T47D (cell line): ENCODE results near the gene ORAI1.
"Not testable (repeated sequence)": the region's sequence is repeated elsewhere in the genome, so short reads cannot be mapped to it uniquely, and the experiment has no call there.

Experiments used
- DNase-seq, 2 experiments: peaks; one replicate each; pipeline versions ENCODE4 v3.0.0 to v3.0.0-alpha.2; 2011 to 2012; ENCODE audit warnings: low read depth in 1 of 2, low spot score in 1 of 2
- JUND ChIP-seq: IDR thresholded peaks from 2 replicates; pipeline ENCODE4 v1.6.1; 2012; ENCODE audit warnings: low read depth
- in situ Hi-C: cut with HindIII; loops from 2 replicates; pipeline ENCODE4 v1.10.0; 2016; ENCODE audit warnings: low sequenced_read_pairs, low pct_unique_long_range_greater_than_20kb

The ORAI1 gene

GRCh38 chr12:121626087-121626852 lies at the start of gene ORAI1:
TSS of gene ORAI1 (plus strand) at chr12:121626530.
- DNase-seq = peak; percentile 93 to 97
- in situ Hi-C loops = no loop called here
- TF ChIP-seq JUND = no peak

- in situ Hi-C loops = no loop called here
- TF ChIP-seq JUND = no peak
- no peak for DNase-seq
Measured at GRCh38 chr12:121576851-121577391, 49.4 kb upstream of the ORAI1 start.

GRCh38 chr12:121577443-121578180 lies 48.7 kb upstream of the ORAI1 start:
- no peak for DNase-seq
- in situ Hi-C loops = no loop called here
- TF ChIP-seq JUND = no peak

GRCh38 chr12:121578230-121579189 lies 47.8 kb upstream of the ORAI1 start:
- TF ChIP-seq JUND = no peak
- DNase-seq = no peak
- in situ Hi-C loops = no loop called here

DNA sequence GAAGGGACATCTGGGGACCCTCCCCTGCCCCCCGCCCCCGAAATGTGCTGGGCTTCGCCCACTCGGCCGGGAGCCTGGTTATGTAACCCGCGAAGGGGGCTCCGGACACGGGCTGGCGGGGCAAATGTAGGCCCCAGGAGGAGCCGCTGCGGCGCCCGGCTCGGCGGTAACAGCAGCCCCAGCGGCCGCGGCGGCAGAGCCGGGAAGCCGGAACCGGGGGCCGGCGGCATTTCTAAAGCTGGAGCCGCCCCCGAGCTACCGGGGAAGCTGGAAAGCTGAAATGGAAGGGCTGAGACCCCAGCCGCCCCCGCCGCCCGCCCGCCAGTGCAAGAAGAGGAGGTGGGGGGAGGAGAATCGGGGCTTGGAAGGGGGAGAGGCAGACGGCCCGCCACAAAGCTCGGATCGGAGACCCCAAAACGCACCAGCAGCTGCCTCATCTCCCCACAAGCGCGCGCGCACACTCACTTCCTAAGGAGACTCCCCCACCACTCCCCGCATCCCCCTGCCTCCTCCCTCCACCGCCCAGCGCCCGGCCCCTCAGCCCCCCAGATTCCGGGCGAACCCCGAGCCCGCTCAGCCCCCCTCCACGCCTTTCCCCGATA lies 47.0 kb upstream of the ORAI1 start:
- in situ Hi-C loops = no loop called here
- TF ChIP-seq JUND = no peak
- DNase-seq = peak in 1 of 2 experiments; percentile 46

DNA sequence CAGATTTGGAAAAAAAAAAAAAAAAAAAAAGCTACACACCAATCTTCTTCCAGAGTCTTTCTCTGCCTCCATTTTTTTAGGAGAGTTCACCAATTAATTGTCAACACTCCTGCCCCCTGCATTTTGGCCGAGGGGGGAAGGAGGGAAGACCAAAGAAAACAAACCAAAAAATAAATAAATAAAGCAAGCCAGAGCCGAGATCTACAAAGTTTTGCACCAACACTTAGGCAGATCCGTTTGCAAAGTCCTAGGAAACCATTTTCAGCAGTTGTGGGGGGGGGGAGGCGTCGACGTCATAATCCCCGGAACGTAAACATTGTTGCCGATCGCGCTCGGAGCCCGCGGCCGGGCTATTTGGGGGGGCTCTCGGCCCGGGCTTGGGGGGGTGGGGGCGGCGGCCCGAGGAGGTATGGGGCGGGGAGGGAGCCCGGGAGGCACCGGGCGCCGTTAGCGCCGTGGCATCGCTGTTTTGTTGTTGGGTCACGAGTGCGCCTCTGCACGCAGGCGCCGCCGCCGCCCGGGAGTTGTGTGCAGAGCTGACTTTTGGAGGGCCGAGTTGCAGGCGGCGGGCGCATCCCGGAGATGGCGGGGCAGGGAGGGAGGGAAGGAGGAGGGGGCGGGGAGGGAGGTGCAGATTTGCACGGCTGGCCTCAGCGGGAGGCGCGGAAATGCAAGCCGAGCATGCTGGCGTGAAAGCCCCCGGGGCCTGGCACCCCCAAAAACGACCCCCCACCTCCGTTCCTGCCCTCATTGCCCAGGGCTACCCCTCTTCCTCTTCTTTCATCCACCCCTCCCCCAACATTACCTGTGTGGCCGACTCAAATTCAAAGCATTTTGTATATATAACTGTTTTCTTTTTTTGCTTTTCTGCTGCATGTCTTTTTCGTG lies 46.1 kb upstream of the ORAI1 start:
- DNase-seq = peak; percentile 62 to 72
- in situ Hi-C loops = no loop called here
- no peak for TF ChIP-seq JUND

DNA sequence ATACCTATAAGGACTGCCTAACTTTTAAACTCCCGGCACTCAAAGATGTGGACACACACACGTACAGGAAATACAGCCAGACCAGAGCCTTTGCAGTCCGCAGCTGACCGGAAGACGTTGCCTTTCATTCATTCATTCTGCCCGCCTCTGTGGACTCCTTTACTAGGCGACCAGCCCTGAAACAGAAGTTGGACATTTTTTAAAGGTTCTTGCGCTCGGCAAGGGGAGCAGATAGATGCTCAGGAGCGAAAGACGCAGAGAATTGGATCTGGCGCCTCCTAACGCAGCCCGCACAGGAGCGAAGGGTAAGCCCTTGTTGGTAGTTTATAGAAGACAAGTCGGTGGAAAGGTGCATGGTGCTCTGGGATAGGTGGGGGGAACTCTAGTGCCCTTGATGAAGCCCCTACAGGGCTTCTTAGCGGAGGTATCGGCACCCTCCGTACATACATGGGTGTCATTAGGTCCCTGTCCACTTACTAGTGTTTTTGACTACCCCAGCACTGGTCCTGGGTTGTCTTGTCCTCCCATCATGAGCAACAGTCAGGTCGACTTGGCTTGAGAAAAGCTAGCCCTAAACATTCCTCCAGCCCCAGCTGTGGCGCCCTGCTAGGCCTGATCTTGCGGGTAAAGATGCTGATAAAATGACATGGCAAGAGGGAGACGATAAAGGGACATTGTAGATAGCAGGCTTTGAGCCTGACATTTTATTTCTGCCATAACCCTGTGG lies 45.2 kb upstream of the ORAI1 start, which contains the start of gene KDM2B:
Gene KDM2B, minus strand, starts transcription at position 65 of the 727 bp plus-strand sequence. CDS start 112 bp downstream, outside the sequence.
- TF ChIP-seq JUND = no peak
- peak; percentile 37 to 66 for DNase-seq
- in situ Hi-C loops = no loop called here

DNA sequence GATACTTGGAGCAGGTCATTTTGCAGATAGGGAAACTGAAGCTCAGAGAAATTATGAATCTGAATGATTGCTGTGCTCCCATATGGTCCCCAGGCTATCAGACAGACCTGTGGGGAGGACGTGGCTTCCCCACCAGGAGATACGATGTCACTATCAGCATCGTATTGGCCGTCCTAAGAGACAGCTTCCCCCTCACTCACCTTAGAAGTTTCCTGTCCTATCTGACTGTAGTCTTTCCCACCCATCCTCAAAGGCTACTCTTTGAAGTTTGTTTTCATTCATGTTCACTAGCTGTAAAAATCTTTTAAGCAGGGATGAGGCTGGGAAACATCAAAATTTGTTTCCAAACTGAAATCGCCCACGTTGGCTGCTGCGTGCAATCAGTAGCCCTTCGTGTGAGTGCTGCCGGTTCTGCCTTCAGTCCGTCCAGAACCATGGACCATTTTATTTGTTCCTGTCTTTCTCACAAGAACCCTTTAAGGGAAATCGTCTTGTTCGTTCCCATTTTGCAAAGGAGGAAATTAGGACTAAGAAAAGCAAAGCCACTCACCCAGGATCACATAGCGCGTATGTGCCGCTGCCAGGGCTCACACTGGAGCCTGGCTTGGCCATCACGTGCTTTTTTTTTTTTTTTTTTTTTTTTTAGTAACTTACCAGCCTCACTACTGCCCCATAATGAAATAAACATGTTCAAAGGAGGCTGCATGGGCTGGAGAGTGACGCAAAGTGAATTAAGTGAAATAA lies 44.5 kb upstream of the ORAI1 start:
- in situ Hi-C loops = no loop called here
- DNase-seq = no peak
- TF ChIP-seq JUND = no peak

- in situ Hi-C loops = no loop called here
- no peak for DNase-seq
- no peak for TF ChIP-seq JUND
Measured at GRCh38 chr12:121582583-121583333, 43.6 kb upstream of the ORAI1 start.

DNA sequence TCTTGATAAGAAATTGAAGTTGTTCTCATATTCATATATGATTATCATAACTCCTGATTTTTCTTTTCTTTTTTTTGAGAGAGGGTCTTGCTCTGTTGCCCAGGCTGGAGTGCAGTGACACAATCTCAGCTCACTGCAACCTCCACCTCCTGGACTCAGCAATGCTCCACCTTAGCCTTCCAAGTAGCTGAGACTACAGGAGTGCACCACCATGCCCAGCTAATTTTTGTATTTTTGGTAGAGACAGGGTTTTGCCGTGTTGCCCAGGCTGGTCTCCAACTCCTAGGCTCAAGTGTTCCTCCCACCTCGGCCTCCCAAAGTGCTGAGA lies 43.0 kb upstream of the ORAI1 start:
- in situ Hi-C loops, DNase-seq: not testable (repeated sequence)

- DNase-seq, in situ Hi-C loops: not testable (repeated sequence)
Measured at GRCh38 chr12:121584885-121585284, 41.4 kb upstream of the ORAI1 start.
